ENCODE measurements around the gene NDRG3. TPM values are rescaled to one million over a fixed set of nuclear protein-coding genes. Genes with fewer than 3 reads are reported as not detected.

NDRG3 gene
- total RNA-seq, 1 experiment from 2014 or later = 30.1 TPM

- Histone ChIP-seq H3K4me1 (ENCODE audit: insufficient read depth, low read length) (no peaks in the 10 kb centered on the region), H3K4me3 (ENCODE audit: low read length) (no peak overlapping the region), H3K79me2 (ENCODE audit: low read length) (no peaks in the 10 kb centered on the region), H3K36me3 (ENCODE audit: low read depth, low read length) (peaks cover 6% of the 10 kb centered on the region; the same call in 1 of the 2 replicates), H3K9me3 (ENCODE audit: low read length) (no peaks in the 10 kb centered on the region), H2AFZ (ENCODE audit: low read length) (no peak overlapping the region), H4K20me1 (ENCODE audit: low read length) (no peaks in the 10 kb centered on the region), H3F3A (ENCODE audit: low read length, unreplicated experiment) (no peaks in the 10 kb centered on the region), H3K27me3 (ENCODE audit: low read length) (no peaks in the 10 kb centered on the region), H3K4me2 (ENCODE audit: low read length) (no peak overlapping the region), H3K9ac (ENCODE audit: low read length) (no peak overlapping the region), H3K27ac (ENCODE audit: low read length) (no peak overlapping the region), H3K9me2 (replicated peaks; ENCODE audit: low read length) (no peaks in the 10 kb centered on the region)
- CTCF ChIA-PET = no interaction called here
- DNase-seq (no peak), ATAC-seq (no peak)
- BruUV-seq (replicated peaks) = no TSS peak
- intact Hi-C loops (cut with micrococcal nuclease) = no loop called here
- TF ChIP-seq CTCF (conservative IDR thresholded peaks at IDR 0.05; ENCODE audit: low read depth, low read length) = no peak
- POLR2A ChIA-PET (ENCODE audit: unreplicated experiment) = no interaction called here
These were observed 33.2 kb upstream of the NDRG3 start for GRCh38 chr20:36778831-36779655.

- DNase-seq (no peak), ATAC-seq (no peak)
- H4K20me1 ChIP-seq (ENCODE audit: low read length) = no peaks in the 10 kb centered on the region
- no peak overlapping the region for H3K4me2 ChIP-seq (ENCODE audit: low read length)
- CTCF ChIA-PET = no interaction called here
- peaks cover 9% of the 10 kb centered on the region for H3K79me2 ChIP-seq (ENCODE audit: low read length)
- intact Hi-C loops (cut with micrococcal nuclease) = no loop called here
- H3K36me3 ChIP-seq (ENCODE audit: low read depth, low read length) = no peaks in the 10 kb centered on the region
- H3K27me3 ChIP-seq (ENCODE audit: low read length) = no peaks in the 10 kb centered on the region
- no peak for TF ChIP-seq CTCF (conservative IDR thresholded peaks at IDR 0.05; ENCODE audit: low read depth, low read length)
- TF ChIP-seq EZH2 (IDR thresholded peaks at IDR 0.05; ENCODE audit: low read length, unreplicated experiment) = no peak
- no peak for TF ChIP-seq EZH2phosphoT487 (IDR thresholded peaks at IDR 0.05; ENCODE audit: borderline replicate concordance, low read length)
- BruUV-seq (replicated peaks) = no TSS peak
- H3K9me2 ChIP-seq (replicated peaks; ENCODE audit: low read length) = no peaks in the 10 kb centered on the region
- no peaks in the 10 kb centered on the region for H3K9me3 ChIP-seq (ENCODE audit: low read length)
- H2AFZ ChIP-seq (ENCODE audit: low read length) = no peak overlapping the region
- H3K4me1 ChIP-seq (ENCODE audit: insufficient read depth, low read length) = peaks cover 4% of the 10 kb centered on the region; the same call in 1 of the 2 replicates
- POLR2A ChIA-PET (ENCODE audit: unreplicated experiment) = no interaction called here
- no peak overlapping the region for H3K9ac ChIP-seq (ENCODE audit: low read length)
- no peaks in the 10 kb centered on the region for H3F3A ChIP-seq (ENCODE audit: low read length, unreplicated experiment)
- no peak overlapping the region for H3K4me3 ChIP-seq (ENCODE audit: low read length)
- H3K27ac ChIP-seq (ENCODE audit: low read length) = no peak overlapping the region
These were observed 31.7 kb upstream of the NDRG3 start for GRCh38 chr20:36777576-36777975.

GRCh38 chr20:36777167-36777566, 31.3 kb upstream of the NDRG3 start:
- Histone ChIP-seq H3K4me1 (ENCODE audit: insufficient read depth, low read length) (peaks cover 6% of the 10 kb centered on the region; the same call in 1 of the 2 replicates), H3K27ac (ENCODE audit: low read length) (no peak overlapping the region), H2AFZ (ENCODE audit: low read length) (no peak overlapping the region), H4K20me1 (ENCODE audit: low read length) (no peaks in the 10 kb centered on the region), H3F3A (ENCODE audit: low read length, unreplicated experiment) (no peaks in the 10 kb centered on the region), H3K79me2 (ENCODE audit: low read length) (peaks cover 13% of the 10 kb centered on the region), H3K27me3 (ENCODE audit: low read length) (no peaks in the 10 kb centered on the region), H3K9me3 (ENCODE audit: low read length) (no peaks in the 10 kb centered on the region), H3K9me2 (replicated peaks; ENCODE audit: low read length) (no peaks in the 10 kb centered on the region), H3K4me2 (ENCODE audit: low read length) (no peak overlapping the region), H3K36me3 (ENCODE audit: low read depth, low read length) (no peaks in the 10 kb centered on the region), H3K9ac (ENCODE audit: low read length) (no peak overlapping the region), H3K4me3 (ENCODE audit: low read length) (no peak overlapping the region)
- intact Hi-C loops (cut with micrococcal nuclease) = no loop called here
- TF ChIP-seq EZH2phosphoT487 (IDR thresholded peaks at IDR 0.05; ENCODE audit: borderline replicate concordance, low read length) (no peak), EZH2 (IDR thresholded peaks at IDR 0.05; ENCODE audit: low read length, unreplicated experiment) (no peak), CTCF (conservative IDR thresholded peaks at IDR 0.05; ENCODE audit: low read depth, low read length) (no peak)
- DNase-seq (no peak), ATAC-seq (no peak)
- ChIA-PET CTCF (no interaction called here), POLR2A (ENCODE audit: unreplicated experiment) (no interaction called here)
- no TSS peak for BruUV-seq (replicated peaks)

Data from PC-3 (cell line).